ACC112 (cell line): ENCODE data around the gene LTB4R2.

ENCODE experiments used
- H2AFZ ChIP-seq: fragments of 200-600 bp; sonication (generic); one replicate; pipeline ENCODE4 v1.6.0; 2017; ENCODE audit warnings: antibody characterized with exemption, low read length; ENCODE audit not compliant: unreplicated experiment
- H3K27ac ChIP-seq: fragments of 200-600 bp; sonication (generic); 2 replicates; pipeline ENCODE4 v1.5.1; 2014; ENCODE audit warnings: low read depth, mild to moderate bottlenecking, antibody characterized with exemption, low read length, moderate library complexity
- H3K27me3 ChIP-seq: fragments of 200-600 bp; sonication (generic); 2 replicates; pipeline ENCODE4 v1.6.1; 2014; ENCODE audit warnings: mild to moderate bottlenecking, antibody characterized with exemption, low read length, moderate library complexity, mixed read lengths; ENCODE audit not compliant: insufficient read depth
- H3K36me3 ChIP-seq: fragments of 200-600 bp; sonication (generic); 2 replicates; pipeline ENCODE4 v1.6.1; 2016; ENCODE audit warnings: mild to moderate bottlenecking, antibody characterized with exemption, low read length, moderate library complexity, mixed read lengths; ENCODE audit not compliant: insufficient read depth
- H3K4me1 ChIP-seq: fragments of 200-600 bp; sonication (generic); one replicate; pipeline ENCODE4 v1.6.1; 2016; ENCODE audit warnings: low read length, mixed read lengths; ENCODE audit not compliant: insufficient read depth, unreplicated experiment, control insufficient read depth
- H3K4me3 ChIP-seq: fragments of 200-600 bp; sonication (generic); 2 replicates; pipeline ENCODE4 v1.5.1; 2014; ENCODE audit warnings: mild to moderate bottlenecking, low read depth, low read length
- H3K79me2 ChIP-seq: fragments of 200-600 bp; sonication (generic); one replicate; pipeline ENCODE4 v1.6.0; 2016; ENCODE audit warnings: low read length; ENCODE audit not compliant: control insufficient read depth, unreplicated experiment, insufficient read depth

LTB4R2 gene

GRCh38 chr14:24269368-24269767, 40.6 kb upstream of the LTB4R2 start:
- Histone ChIP-seq H3K36me3 (no peaks in the 10 kb centered on the region), H3K27me3 (no peaks in the 10 kb centered on the region), H3K79me2 (no peaks in the 10 kb centered on the region), H3K27ac (no peak overlapping the region), H3K4me1 (peaks cover 4% of the 10 kb centered on the region), H3K4me3 (no peak overlapping the region), H2AFZ (no peak overlapping the region)

- no peaks in the 10 kb centered on the region for H3K27me3 ChIP-seq
- no peak overlapping the region for H3K27ac ChIP-seq
- no peak overlapping the region for H3K4me3 ChIP-seq
- H3K36me3 ChIP-seq: no peaks in the 10 kb centered on the region
- no peaks in the 10 kb centered on the region for H3K79me2 ChIP-seq
- H3K4me1 ChIP-seq: peaks cover 4% of the 10 kb centered on the region
- H2AFZ ChIP-seq: no peak overlapping the region
Observed at GRCh38 chr14:24269910-24270536, 39.9 kb upstream of the LTB4R2 start.

GRCh38 chr14:24270537-24271133, 39.3 kb upstream of the LTB4R2 start:
- peaks cover 4% of the 10 kb centered on the region for H3K4me1 ChIP-seq
- H3K36me3 ChIP-seq: no peaks in the 10 kb centered on the region
- H3K27me3 ChIP-seq: no peaks in the 10 kb centered on the region
- H2AFZ ChIP-seq: no peak overlapping the region
- no peaks in the 10 kb centered on the region for H3K79me2 ChIP-seq
- no peak overlapping the region; the same call in 1 of the 2 replicates for H3K27ac ChIP-seq
- H3K4me3 ChIP-seq: peak overlapping the region; percentile 84

- peak within 1 kb of the TSS; percentile 75 for H3K27ac ChIP-seq
- peak within 1 kb of the TSS; percentile 90 for H2AFZ ChIP-seq
- peak within 1 kb of the TSS; percentile 84 for H3K4me3 ChIP-seq
- peaks cover 4% of the 10 kb centered on the region for H3K4me1 ChIP-seq
- no peaks in the 10 kb centered on the region for H3K27me3 ChIP-seq
- H3K79me2 ChIP-seq: no peaks in the 10 kb centered on the region
- no peaks in the 10 kb centered on the region for H3K36me3 ChIP-seq
Observed at GRCh38 chr14:24271134-24271833, 38.7 kb upstream of the LTB4R2 start, which contains the start of gene RABGGTA. TSS of gene RABGGTA (minus strand) at chr14:24271597. CDS start at chr14:24271115, 482 bp downstream.

GRCh38 chr14:24271834-24272263, 38.1 kb upstream of the LTB4R2 start:
- peaks cover 4% of the 10 kb centered on the region for H3K4me1 ChIP-seq
- H2AFZ ChIP-seq: peak overlapping the region; percentile 69
- no peaks in the 10 kb centered on the region for H3K79me2 ChIP-seq
- peak overlapping the region; percentile 84 for H3K4me3 ChIP-seq
- H3K36me3 ChIP-seq: no peaks in the 10 kb centered on the region
- H3K27ac ChIP-seq: no peak overlapping the region
- H3K27me3 ChIP-seq: no peaks in the 10 kb centered on the region

- H3K27me3 ChIP-seq: no peaks in the 10 kb centered on the region
- peak overlapping the region; percentile 84 for H3K4me3 ChIP-seq
- H2AFZ ChIP-seq: peak overlapping the region; percentile 69
- H3K27ac ChIP-seq: no peak overlapping the region
- no peaks in the 10 kb centered on the region for H3K36me3 ChIP-seq
- peaks cover 4% of the 10 kb centered on the region for H3K4me1 ChIP-seq
- H3K79me2 ChIP-seq: no peaks in the 10 kb centered on the region
Observed at GRCh38 chr14:24272467-24272866, 37.5 kb upstream of the LTB4R2 start.

GRCh38 chr14:24273422-24273998, 36.4 kb upstream of the LTB4R2 start:
- Histone ChIP-seq H3K27me3 (no peaks in the 10 kb centered on the region), H3K79me2 (no peaks in the 10 kb centered on the region), H3K27ac (no peak overlapping the region), H3K4me1 (peaks cover 4% of the 10 kb centered on the region), H3K36me3 (no peaks in the 10 kb centered on the region), H2AFZ (no peak overlapping the region), H3K4me3 (no peak overlapping the region)

- H3K27ac ChIP-seq: no peak overlapping the region
Observed at GRCh38 chr14:24274101-24274543, 35.8 kb upstream of the LTB4R2 start.

GRCh38 chr14:24277071-24277470, 32.9 kb upstream of the LTB4R2 start:
- no peak overlapping the region for H3K27ac ChIP-seq
- no peak overlapping the region for H3K4me3 ChIP-seq
- H3K27me3 ChIP-seq: no peaks in the 10 kb centered on the region
- no peaks in the 10 kb centered on the region for H3K79me2 ChIP-seq
- no peaks in the 10 kb centered on the region for H3K36me3 ChIP-seq
- H3K4me1 ChIP-seq: peaks cover 17% of the 10 kb centered on the region
- no peak overlapping the region for H2AFZ ChIP-seq

More at GRCh38 chr14:24274101-24274543, 35.8 kb upstream of the LTB4R2 start:
- H3K36me3 ChIP-seq: no peaks in the 10 kb centered on the region
- H3K79me2 ChIP-seq: no peaks in the 10 kb centered on the region
- H3K4me3 ChIP-seq: no peak overlapping the region
- H3K27me3 ChIP-seq: no peaks in the 10 kb centered on the region
- no peak overlapping the region for H2AFZ ChIP-seq
- peaks cover 7% of the 10 kb centered on the region for H3K4me1 ChIP-seq

- H3K27ac ChIP-seq: no peak overlapping the region
Observed at GRCh38 chr14:24277606-24278321, 32.2 kb upstream of the LTB4R2 start.

More at GRCh38 chr14:24277606-24278321, 32.2 kb upstream of the LTB4R2 start:
- Histone ChIP-seq H3K36me3 (no peaks in the 10 kb centered on the region), H3K4me3 (no peak overlapping the region), H3K79me2 (no peaks in the 10 kb centered on the region), H3K27me3 (no peaks in the 10 kb centered on the region), H3K4me1 (peaks cover 16% of the 10 kb centered on the region), H2AFZ (no peak overlapping the region)
